Keratinocyte (primary cell): ENCODE results near the gene COL4A5. TPM values are rescaled to one million over a fixed set of nuclear protein-coding genes. Genes with fewer than 3 reads are reported as not detected.

ENCODE experiments used
- DNase-seq: peaks from one replicate; pipeline ENCODE4 v3.0.0-alpha.2; 2011; ENCODE audit warnings: low read depth, missing footprints, low spot score
- FAIRE-seq: peaks from 2 replicates; lab custom pipeline; 2011; peaks lifted over from hg19 to GRCh38; lab: Jason Lieb, UNC
- H2AFZ ChIP-seq: 2 replicates; pipeline ENCODE4 v1.6.0; 2012; ENCODE audit warnings: low read length, control low read depth, inconsistent platforms; ENCODE audit not compliant: control insufficient read depth
- H3K27ac ChIP-seq: 2 replicates; pipeline ENCODE4 v1.5.1; 2011; ENCODE audit warnings: low read length; ENCODE audit not compliant: control insufficient read depth, insufficient read depth
- H3K27me3 ChIP-seq: 3 replicates; pipeline ENCODE4 v1.6.0; 2011; ENCODE audit warnings: low read length; ENCODE audit not compliant: control insufficient read depth, insufficient read depth; ENCODE audit errors: extremely low read depth
- H3K36me3 ChIP-seq, 2 experiments: 2 replicates in 1 of 2; 3 replicates in 1 of 2; pipeline ENCODE4 v1.5.1; 2011; ENCODE audit warnings: low read length in 2 of 2, mild to moderate bottlenecking in 1 of 2; ENCODE audit not compliant: control insufficient read depth in 2 of 2, insufficient read depth in 2 of 2; ENCODE audit errors: extremely low read depth in 1 of 2
- H3K4me1 ChIP-seq: 3 replicates; pipeline ENCODE4 v1.5.1; 2011; ENCODE audit warnings: low read length; ENCODE audit not compliant: control insufficient read depth, insufficient read depth; ENCODE audit errors: extremely low read depth
- H3K4me2 ChIP-seq: 3 replicates; pipeline ENCODE4 v1.6.0; 2011; ENCODE audit warnings: low read depth, low read length; ENCODE audit not compliant: control insufficient read depth, insufficient read depth; ENCODE audit errors: extremely low read depth
- H3K4me3 ChIP-seq, 3 experiments: fragments of 200-600 bp in 1 of 3; sonication (generic) in 1 of 3; 2 replicates in 2 of 3; 3 replicates in 1 of 3; pipeline ENCODE4 v1.5.1; 2011 to 2016; ENCODE audit warnings: low read length in 3 of 3, mild to moderate bottlenecking in 3 of 3, control low read depth in 2 of 3, inconsistent platforms in 1 of 3, low read depth in 1 of 3, mixed read lengths in 1 of 3, mixed run types in 1 of 3, moderate library complexity in 1 of 3; ENCODE audit not compliant: control insufficient read depth in 2 of 3, insufficient read depth in 2 of 3; ENCODE audit errors: extremely low read depth in 1 of 3
- H3K79me2 ChIP-seq: 2 replicates; pipeline ENCODE4 v1.6.0; 2012; ENCODE audit warnings: low read length; ENCODE audit not compliant: control insufficient read depth, insufficient read depth
- H3K9ac ChIP-seq: 3 replicates; pipeline ENCODE4 v1.6.0; 2011; ENCODE audit warnings: low read length; ENCODE audit not compliant: control insufficient read depth, insufficient read depth; ENCODE audit errors: extremely low read depth
- H3K9me1 ChIP-seq: 3 replicates; pipeline ENCODE4 v1.6.0; 2011; ENCODE audit warnings: low read length; ENCODE audit not compliant: control insufficient read depth, insufficient read depth; ENCODE audit errors: extremely low read depth
- H3K9me3 ChIP-seq: 2 replicates; pipeline ENCODE4 v1.5.1; 2012; ENCODE audit warnings: low read depth, low read length; ENCODE audit not compliant: control insufficient read depth
- H4K20me1 ChIP-seq: 3 replicates; pipeline ENCODE4 v1.6.0; 2011; ENCODE audit warnings: low read length; ENCODE audit not compliant: control insufficient read depth, insufficient read depth; ENCODE audit errors: extremely low read depth
- EZH2 ChIP-seq: IDR thresholded peaks from one replicate; pipeline ENCODE4 v1.6.1; 2012; ENCODE audit warnings: inconsistent platforms, mild to moderate bottlenecking, low read length, moderate library complexity
- dilution Hi-C: fragments of 300-500 bp; cut with MboI; formaldehyde crosslinking; loops from one replicate; pipeline ENCODE4 v1.7.0; 2020; ENCODE audit warnings: low sequenced_read_pairs; ENCODE audit not compliant: extremely low pct_ligation_motif_present
- polyA plus RNA-seq, 5 experiments: library from polyadenylated mRNA; depleted of rRNA in 3 of 5; stranded (reverse) in 3 of 5; stranded (forward) in 1 of 5; unstranded in 1 of 5; fragments of >200 nt; gene quantifications; 1 replicate in 1 of 5; 2 replicates in 3 of 5; 3 replicates in 1 of 5; pipeline versions ENCODE4 v1.2.1 to v1.2.3, GENCODE V29; 2011 to 2012; ENCODE audit warnings: missing spikeins in 2 of 5, low read depth in 1 of 5, low replicate concordance in 1 of 5
- TF ChIP-seq, protein P1 (sequence below), 3 experiments: IDR thresholded peaks in 1 of 3; conservative IDR thresholded peaks in 1 of 3; optimal IDR thresholded peaks in 1 of 3; 2 replicates in 2 of 3; 3 replicates in 1 of 3; pipeline versions ENCODE3 to v1.5.1; 2011; ENCODE audit warnings: low read length in 3 of 3, mild to moderate bottlenecking in 3 of 3, moderate library complexity in 2 of 3, control low read depth in 1 of 3, inconsistent platforms in 1 of 3; ENCODE audit not compliant: insufficient read depth in 2 of 3; ENCODE audit errors: extremely low read depth in 1 of 3

The COL4A5 gene
- polyA plus RNA-seq, 1 donor (not counting 4 experiments of a cell fraction or from before 2014, with no cell fraction given): 53.2 TPM

DNA sequence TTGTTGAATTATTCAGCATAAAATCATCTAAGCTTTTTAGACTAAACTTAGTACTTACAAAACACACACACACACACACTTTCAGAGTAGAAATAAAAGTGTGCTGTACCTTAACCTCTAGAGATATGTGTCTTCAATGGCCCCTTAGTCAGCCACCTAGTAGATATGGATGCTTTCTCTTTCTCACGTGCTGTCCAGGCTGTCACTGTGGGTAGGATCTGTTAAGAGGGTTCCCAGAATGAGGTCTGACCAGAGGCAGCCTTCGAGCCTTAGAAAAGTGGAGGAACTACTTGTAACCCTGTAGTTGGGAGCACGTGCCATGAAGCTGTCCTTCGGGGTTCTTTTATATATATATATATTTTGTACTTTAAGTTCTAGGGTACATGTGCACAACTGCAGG, 117.9 kb downstream of the COL4A5 start:
- H3K9me3 ChIP-seq: no peaks in the 10 kb centered on the region
- dilution Hi-C loops: no loop called here
- no peak overlapping the region for H3K4me2 ChIP-seq
- no peaks in the 10 kb centered on the region for H3K36me3 ChIP-seq
- FAIRE-seq (no peak), DNase-seq (no peak)
- H2AFZ ChIP-seq: no peak overlapping the region
- peaks cover 3% of the 10 kb centered on the region for H3K27me3 ChIP-seq
- H3K9ac ChIP-seq: no peak overlapping the region
- H4K20me1 ChIP-seq: no peaks in the 10 kb centered on the region
- H3K79me2 ChIP-seq: no peaks in the 10 kb centered on the region
- no peak for TF ChIP-seq EZH2
- TF ChIP-seq, protein P1, sequence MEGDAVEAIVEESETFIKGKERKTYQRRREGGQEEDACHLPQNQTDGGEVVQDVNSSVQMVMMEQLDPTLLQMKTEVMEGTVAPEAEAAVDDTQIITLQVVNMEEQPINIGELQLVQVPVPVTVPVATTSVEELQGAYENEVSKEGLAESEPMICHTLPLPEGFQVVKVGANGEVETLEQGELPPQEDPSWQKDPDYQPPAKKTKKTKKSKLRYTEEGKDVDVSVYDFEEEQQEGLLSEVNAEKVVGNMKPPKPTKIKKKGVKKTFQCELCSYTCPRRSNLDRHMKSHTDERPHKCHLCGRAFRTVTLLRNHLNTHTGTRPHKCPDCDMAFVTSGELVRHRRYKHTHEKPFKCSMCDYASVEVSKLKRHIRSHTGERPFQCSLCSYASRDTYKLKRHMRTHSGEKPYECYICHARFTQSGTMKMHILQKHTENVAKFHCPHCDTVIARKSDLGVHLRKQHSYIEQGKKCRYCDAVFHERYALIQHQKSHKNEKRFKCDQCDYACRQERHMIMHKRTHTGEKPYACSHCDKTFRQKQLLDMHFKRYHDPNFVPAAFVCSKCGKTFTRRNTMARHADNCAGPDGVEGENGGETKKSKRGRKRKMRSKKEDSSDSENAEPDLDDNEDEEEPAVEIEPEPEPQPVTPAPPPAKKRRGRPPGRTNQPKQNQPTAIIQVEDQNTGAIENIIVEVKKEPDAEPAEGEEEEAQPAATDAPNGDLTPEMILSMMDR (optimal IDR thresholded peaks at IDR 0.05 in 1 of 3, IDR thresholded peaks at IDR 0.05 in 1 of 3, conservative IDR thresholded peaks at IDR 0.05 in 1 of 3; ENCODE audit: extremely low read depth in 1 of 3, insufficient read depth in 2 of 3, low read length in 3 of 3): no peak
- no peak overlapping the region for H3K27ac ChIP-seq
- no peaks in the 10 kb centered on the region for H3K9me1 ChIP-seq
- H3K4me3 ChIP-seq: no peak overlapping the region
- H3K4me1 ChIP-seq: no peaks in the 10 kb centered on the region

DNA sequence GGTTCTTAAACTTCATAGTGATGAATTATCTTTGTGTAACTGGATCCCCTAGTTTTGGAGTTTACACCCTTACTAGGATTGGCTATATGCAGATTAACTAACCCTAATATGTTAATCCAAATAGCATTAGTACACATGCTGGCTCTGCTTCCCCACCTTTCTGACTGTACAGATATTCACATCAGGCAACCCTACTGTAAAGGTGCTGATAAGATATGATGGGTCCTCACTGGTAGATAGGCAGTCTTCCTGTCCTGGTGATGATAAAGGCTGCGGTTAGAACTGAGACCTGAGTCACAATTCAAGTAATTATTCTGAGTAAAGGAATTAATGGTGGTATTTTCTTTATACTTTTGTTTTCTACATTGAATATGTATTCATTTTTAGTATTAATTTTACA, 118.6 kb downstream of the COL4A5 start:
- FAIRE-seq: no peak
- no peaks in the 10 kb centered on the region for H4K20me1 ChIP-seq

More for the DNA sequence above, 118.6 kb downstream of the COL4A5 start:
- DNase-seq: no peak
- Histone ChIP-seq H3K27me3 (peaks cover 3% of the 10 kb centered on the region), H2AFZ (no peak overlapping the region), H3K9me1 (no peaks in the 10 kb centered on the region), H3K4me2 (no peak overlapping the region), H3K9me3 (no peaks in the 10 kb centered on the region), H3K27ac (no peak overlapping the region), H3K4me3 (no peak overlapping the region), H3K9ac (no peak overlapping the region), H3K36me3 (no peaks in the 10 kb centered on the region), H3K4me1 (no peaks in the 10 kb centered on the region), H3K79me2 (no peaks in the 10 kb centered on the region)
- dilution Hi-C loops: no loop called here
- TF ChIP-seq, protein P1 (optimal IDR thresholded peaks at IDR 0.05 in 1 of 3, IDR thresholded peaks at IDR 0.05 in 1 of 3, conservative IDR thresholded peaks at IDR 0.05 in 1 of 3; ENCODE audit: extremely low read depth in 1 of 3, insufficient read depth in 2 of 3, low read length in 3 of 3): no peak
- no peak for TF ChIP-seq EZH2
